Keratinocyte (primary cell): ENCODE measurements around the gene SLC4A9. TPM values are rescaled to one million over a fixed set of nuclear protein-coding genes. Genes with fewer than 3 reads are reported as not detected.
A peak's percentile ranks its signal among the peaks of the same experiment; 100 is the strongest.

ENCODE experiments used
- DNase-seq: peaks from one replicate; pipeline ENCODE4 v3.0.0-alpha.2; 2011; ENCODE audit warnings: low read depth, missing footprints, low spot score
- FAIRE-seq: peaks from 2 replicates; lab custom pipeline; 2011; peaks lifted over from hg19 to GRCh38; lab: Jason Lieb, UNC
- H2AFZ ChIP-seq: 2 replicates; pipeline ENCODE4 v1.6.0; 2012; ENCODE audit warnings: low read length, control low read depth, inconsistent platforms; ENCODE audit not compliant: control insufficient read depth
- H3K27ac ChIP-seq: 2 replicates; pipeline ENCODE4 v1.5.1; 2011; ENCODE audit warnings: low read length; ENCODE audit not compliant: control insufficient read depth, insufficient read depth
- H3K27me3 ChIP-seq: 3 replicates; pipeline ENCODE4 v1.6.0; 2011; ENCODE audit warnings: low read length; ENCODE audit not compliant: control insufficient read depth, insufficient read depth; ENCODE audit errors: extremely low read depth
- H3K36me3 ChIP-seq, 2 experiments: 2 replicates in 1 of 2; 3 replicates in 1 of 2; pipeline ENCODE4 v1.5.1; 2011; ENCODE audit warnings: low read length in 2 of 2, mild to moderate bottlenecking in 1 of 2; ENCODE audit not compliant: control insufficient read depth in 2 of 2, insufficient read depth in 2 of 2; ENCODE audit errors: extremely low read depth in 1 of 2
- H3K4me1 ChIP-seq: 3 replicates; pipeline ENCODE4 v1.5.1; 2011; ENCODE audit warnings: low read length; ENCODE audit not compliant: control insufficient read depth, insufficient read depth; ENCODE audit errors: extremely low read depth
- H3K4me2 ChIP-seq: 3 replicates; pipeline ENCODE4 v1.6.0; 2011; ENCODE audit warnings: low read depth, low read length; ENCODE audit not compliant: control insufficient read depth, insufficient read depth; ENCODE audit errors: extremely low read depth
- H3K4me3 ChIP-seq, 3 experiments: fragments of 200-600 bp in 1 of 3; sonication (generic) in 1 of 3; 2 replicates in 2 of 3; 3 replicates in 1 of 3; pipeline ENCODE4 v1.5.1; 2011 to 2016; ENCODE audit warnings: low read length in 3 of 3, mild to moderate bottlenecking in 3 of 3, control low read depth in 2 of 3, inconsistent platforms in 1 of 3, low read depth in 1 of 3, mixed read lengths in 1 of 3, mixed run types in 1 of 3, moderate library complexity in 1 of 3; ENCODE audit not compliant: control insufficient read depth in 2 of 3, insufficient read depth in 2 of 3; ENCODE audit errors: extremely low read depth in 1 of 3
- H3K79me2 ChIP-seq: 2 replicates; pipeline ENCODE4 v1.6.0; 2012; ENCODE audit warnings: low read length; ENCODE audit not compliant: control insufficient read depth, insufficient read depth
- H3K9ac ChIP-seq: 3 replicates; pipeline ENCODE4 v1.6.0; 2011; ENCODE audit warnings: low read length; ENCODE audit not compliant: control insufficient read depth, insufficient read depth; ENCODE audit errors: extremely low read depth
- H3K9me1 ChIP-seq: 3 replicates; pipeline ENCODE4 v1.6.0; 2011; ENCODE audit warnings: low read length; ENCODE audit not compliant: control insufficient read depth, insufficient read depth; ENCODE audit errors: extremely low read depth
- H3K9me3 ChIP-seq: 2 replicates; pipeline ENCODE4 v1.5.1; 2012; ENCODE audit warnings: low read depth, low read length; ENCODE audit not compliant: control insufficient read depth
- H4K20me1 ChIP-seq: 3 replicates; pipeline ENCODE4 v1.6.0; 2011; ENCODE audit warnings: low read length; ENCODE audit not compliant: control insufficient read depth, insufficient read depth; ENCODE audit errors: extremely low read depth
- EZH2 ChIP-seq: IDR thresholded peaks from one replicate; pipeline ENCODE4 v1.6.1; 2012; ENCODE audit warnings: inconsistent platforms, mild to moderate bottlenecking, low read length, moderate library complexity
- dilution Hi-C: fragments of 300-500 bp; cut with MboI; formaldehyde crosslinking; loops from one replicate; pipeline ENCODE4 v1.7.0; 2020; ENCODE audit warnings: low sequenced_read_pairs; ENCODE audit not compliant: extremely low pct_ligation_motif_present
- polyA plus RNA-seq, 5 experiments: library from polyadenylated mRNA; depleted of rRNA in 3 of 5; stranded (reverse) in 3 of 5; stranded (forward) in 1 of 5; unstranded in 1 of 5; fragments of >200 nt; gene quantifications; 1 replicate in 1 of 5; 2 replicates in 3 of 5; 3 replicates in 1 of 5; pipeline versions ENCODE4 v1.2.1 to v1.2.3, GENCODE V29; 2011 to 2012; ENCODE audit warnings: missing spikeins in 2 of 5, low read depth in 1 of 5, low replicate concordance in 1 of 5
- TF ChIP-seq, protein P1 (sequence below), 3 experiments: IDR thresholded peaks in 1 of 3; conservative IDR thresholded peaks in 1 of 3; optimal IDR thresholded peaks in 1 of 3; 2 replicates in 2 of 3; 3 replicates in 1 of 3; pipeline versions ENCODE3 to v1.5.1; 2011; ENCODE audit warnings: low read length in 3 of 3, mild to moderate bottlenecking in 3 of 3, moderate library complexity in 2 of 3, control low read depth in 1 of 3, inconsistent platforms in 1 of 3; ENCODE audit not compliant: insufficient read depth in 2 of 3; ENCODE audit errors: extremely low read depth in 1 of 3

The SLC4A9 gene
- polyA plus RNA-seq, 1 donor (not counting 4 experiments of a cell fraction or from before 2014, with no cell fraction given) = 0.07 TPM

DNA sequence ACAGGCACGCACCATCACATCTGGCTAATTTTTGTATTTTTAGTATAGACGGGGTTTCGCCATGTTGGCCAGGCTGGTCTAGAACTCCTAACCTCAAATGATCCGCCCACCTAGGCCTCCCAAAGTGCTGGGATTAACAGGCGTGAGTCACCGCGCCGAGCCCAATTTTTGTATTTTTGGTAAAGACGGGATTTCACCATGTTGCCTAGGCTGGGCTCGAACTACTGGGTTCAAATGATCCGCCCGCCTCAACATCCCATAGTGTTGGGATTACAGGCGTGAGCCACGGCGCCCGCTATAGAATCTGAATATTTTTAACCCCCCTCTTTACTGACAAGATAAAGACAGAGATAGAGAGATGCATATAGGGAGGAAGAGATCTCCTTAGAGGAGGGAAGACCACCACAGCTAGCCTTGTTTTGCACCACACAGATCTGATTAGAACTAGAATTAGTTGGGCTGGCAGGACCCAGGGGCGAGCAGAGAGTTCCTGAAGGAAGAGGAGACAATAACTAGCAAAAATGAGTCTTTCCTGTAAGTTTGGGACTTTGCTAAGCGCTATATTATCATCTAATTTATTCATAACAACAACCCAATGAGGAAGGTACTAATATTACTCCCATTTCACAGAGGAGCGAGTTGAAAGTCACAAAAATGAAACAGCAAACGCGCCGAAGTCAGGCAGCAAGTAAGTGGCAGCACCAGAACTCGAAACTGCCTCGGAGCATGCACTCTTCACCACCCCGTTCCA is 40.2 kb downstream of the SLC4A9 start:
- no peak for FAIRE-seq
- Histone ChIP-seq H3K36me3 (no peaks in the 10 kb centered on the region), H3K9me3 (no peaks in the 10 kb centered on the region), H3K9me1 (no peaks in the 10 kb centered on the region), H3K4me2 (peak overlapping the region; percentile 79), H3K9ac (peak overlapping the region; percentile 89), H3K4me1 (peaks cover 29% of the 10 kb centered on the region), H2AFZ (peak overlapping the region; percentile 100), H3K79me2 (peaks cover 35% of the 10 kb centered on the region), H3K27ac (peak overlapping the region; percentile 87), H3K27me3 (no peaks in the 10 kb centered on the region), H4K20me1 (peaks cover 8% of the 10 kb centered on the region), H3K4me3 (peak overlapping the region; percentile 94 to 99 (median 99))
- dilution Hi-C loops = no loop called here
- TF ChIP-seq, protein P1, sequence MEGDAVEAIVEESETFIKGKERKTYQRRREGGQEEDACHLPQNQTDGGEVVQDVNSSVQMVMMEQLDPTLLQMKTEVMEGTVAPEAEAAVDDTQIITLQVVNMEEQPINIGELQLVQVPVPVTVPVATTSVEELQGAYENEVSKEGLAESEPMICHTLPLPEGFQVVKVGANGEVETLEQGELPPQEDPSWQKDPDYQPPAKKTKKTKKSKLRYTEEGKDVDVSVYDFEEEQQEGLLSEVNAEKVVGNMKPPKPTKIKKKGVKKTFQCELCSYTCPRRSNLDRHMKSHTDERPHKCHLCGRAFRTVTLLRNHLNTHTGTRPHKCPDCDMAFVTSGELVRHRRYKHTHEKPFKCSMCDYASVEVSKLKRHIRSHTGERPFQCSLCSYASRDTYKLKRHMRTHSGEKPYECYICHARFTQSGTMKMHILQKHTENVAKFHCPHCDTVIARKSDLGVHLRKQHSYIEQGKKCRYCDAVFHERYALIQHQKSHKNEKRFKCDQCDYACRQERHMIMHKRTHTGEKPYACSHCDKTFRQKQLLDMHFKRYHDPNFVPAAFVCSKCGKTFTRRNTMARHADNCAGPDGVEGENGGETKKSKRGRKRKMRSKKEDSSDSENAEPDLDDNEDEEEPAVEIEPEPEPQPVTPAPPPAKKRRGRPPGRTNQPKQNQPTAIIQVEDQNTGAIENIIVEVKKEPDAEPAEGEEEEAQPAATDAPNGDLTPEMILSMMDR (optimal IDR thresholded peaks at IDR 0.05 in 1 of 3, IDR thresholded peaks at IDR 0.05 in 1 of 3, conservative IDR thresholded peaks at IDR 0.05 in 1 of 3; ENCODE audit: extremely low read depth in 1 of 3, insufficient read depth in 2 of 3, low read length in 3 of 3) = no peak
- no peak for TF ChIP-seq EZH2
- no peak for DNase-seq

DNA sequence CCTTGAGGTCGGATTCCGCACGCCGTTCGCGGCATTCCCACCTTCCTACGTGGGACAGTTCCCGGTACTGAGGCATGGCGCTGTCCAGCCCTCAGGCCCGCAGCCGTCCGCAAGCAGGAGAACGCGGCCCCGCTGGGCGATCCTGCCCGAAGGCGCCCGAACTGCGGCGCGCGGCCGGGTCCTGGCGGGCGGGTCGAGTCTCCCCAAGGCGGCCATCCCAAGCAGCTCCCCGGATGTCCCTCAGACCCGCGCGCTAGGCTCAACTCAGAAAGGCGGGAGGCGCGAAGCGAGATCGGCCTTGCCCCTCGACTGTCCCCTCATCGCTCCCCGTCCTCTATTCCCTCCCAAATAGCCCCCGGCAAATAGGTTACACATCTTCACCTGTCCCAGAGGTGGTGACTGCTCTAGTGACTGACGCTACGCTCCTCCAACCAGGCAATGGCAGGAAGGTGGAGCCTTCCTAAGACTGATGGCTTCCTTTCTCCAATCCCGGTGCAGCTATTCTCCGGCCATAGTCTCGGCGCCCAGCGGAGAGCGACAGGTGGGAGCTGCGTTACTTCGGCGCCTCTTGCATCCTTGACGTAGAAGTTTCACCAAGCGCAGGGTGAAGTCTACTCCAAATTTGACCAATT is 40.9 kb downstream of the SLC4A9 start:
- peaks cover 8% of the 10 kb centered on the region for H4K20me1 ChIP-seq
- H3K9me3 ChIP-seq = no peaks in the 10 kb centered on the region
- H3K4me1 ChIP-seq = peaks cover 29% of the 10 kb centered on the region
- dilution Hi-C loops = no loop called here
- no peaks in the 10 kb centered on the region for H3K9me1 ChIP-seq
- H3K27me3 ChIP-seq = no peaks in the 10 kb centered on the region
- peak overlapping the region; percentile 100 for H2AFZ ChIP-seq
- TF ChIP-seq EZH2 = no peak
- TF ChIP-seq, protein P1 (optimal IDR thresholded peaks at IDR 0.05 in 1 of 3, IDR thresholded peaks at IDR 0.05 in 1 of 3, conservative IDR thresholded peaks at IDR 0.05 in 1 of 3; ENCODE audit: extremely low read depth in 1 of 3, insufficient read depth in 2 of 3, low read length in 3 of 3) = peak in 1 of 3 experiments; percentile 3
- FAIRE-seq = peak; percentile 86
- peak overlapping the region; percentile 79 for H3K4me2 ChIP-seq
- peak; percentile 87 for DNase-seq
- H3K4me3 ChIP-seq = peak overlapping the region; percentile 94 to 99 (median 99)
- peaks cover 42% of the 10 kb centered on the region for H3K79me2 ChIP-seq
- peak overlapping the region; percentile 89 for H3K9ac ChIP-seq
- H3K36me3 ChIP-seq = no peaks in the 10 kb centered on the region
- peak overlapping the region; percentile 87 for H3K27ac ChIP-seq
